ENCODE measurements around the gene KRT34. TPM values are rescaled to one million over a fixed set of nuclear protein-coding genes. Genes with fewer than 3 reads are reported as not detected.

The KRT34 gene
- total RNA-seq, 1 experiment from 2014 or later: 5.1 TPM

- no peaks in the 10 kb centered on the region for H3K79me2 ChIP-seq (ENCODE audit: low read length)
- H2AFZ ChIP-seq (ENCODE audit: low read length): no peak overlapping the region
- H3K4me2 ChIP-seq (ENCODE audit: low read length): no peak overlapping the region
- no TSS peak for BruUV-seq (replicated peaks)
- H3K27ac ChIP-seq (ENCODE audit: low read length): peak overlapping the region; percentile 33
- H3K36me3 ChIP-seq (ENCODE audit: low read depth, low read length): no peaks in the 10 kb centered on the region
- H3K4me1 ChIP-seq (ENCODE audit: insufficient read depth, low read length): peaks cover 28% of the 10 kb centered on the region
- H3F3A ChIP-seq (ENCODE audit: low read length, unreplicated experiment): no peaks in the 10 kb centered on the region
- H4K20me1 ChIP-seq (ENCODE audit: low read length): no peaks in the 10 kb centered on the region
- H3K9me2 ChIP-seq (replicated peaks; ENCODE audit: low read length): no peaks in the 10 kb centered on the region
- no peak overlapping the region for H3K9ac ChIP-seq (ENCODE audit: low read length)
- H3K4me3 ChIP-seq (ENCODE audit: low read length): no peak overlapping the region
- intact Hi-C loops (cut with micrococcal nuclease): no loop called here
- no peaks in the 10 kb centered on the region for H3K9me3 ChIP-seq (ENCODE audit: low read length)
- peak; percentile 32 for ATAC-seq
- peak; percentile 39 for DNase-seq
- ChIA-PET POLR2A (ENCODE audit: unreplicated experiment) (no interaction called here), CTCF (no interaction called here)
- TF ChIP-seq CTCF (conservative IDR thresholded peaks at IDR 0.05; ENCODE audit: low read depth, low read length): no peak
- TF ChIP-seq EZH2 (IDR thresholded peaks at IDR 0.05; ENCODE audit: low read length, unreplicated experiment): no peak
- TF ChIP-seq EZH2phosphoT487 (IDR thresholded peaks at IDR 0.05; ENCODE audit: borderline replicate concordance, low read length): no peak
- H3K27me3 ChIP-seq (ENCODE audit: low read length): no peaks in the 10 kb centered on the region
These were observed 4.6 kb downstream of the KRT34 start for GRCh38 chr17:41377546-41377945.

- Histone ChIP-seq H3K79me2 (ENCODE audit: low read length) (no peaks in the 10 kb centered on the region), H4K20me1 (ENCODE audit: low read length) (no peaks in the 10 kb centered on the region), H3K4me1 (ENCODE audit: insufficient read depth, low read length) (no peaks in the 10 kb centered on the region; the same call in 1 of the 2 replicates), H3K36me3 (ENCODE audit: low read depth, low read length) (no peaks in the 10 kb centered on the region), H3K4me2 (ENCODE audit: low read length) (no peak within 1 kb of the TSS), H3K9me2 (replicated peaks; ENCODE audit: low read length) (no peaks in the 10 kb centered on the region), H3K9ac (ENCODE audit: low read length) (no peak within 1 kb of the TSS), H3K27me3 (ENCODE audit: low read length) (no peaks in the 10 kb centered on the region), H3K4me3 (ENCODE audit: low read length) (no peak within 1 kb of the TSS), H2AFZ (ENCODE audit: low read length) (no peak within 1 kb of the TSS), H3K9me3 (ENCODE audit: low read length) (no peaks in the 10 kb centered on the region), H3F3A (ENCODE audit: low read length, unreplicated experiment) (no peaks in the 10 kb centered on the region), H3K27ac (ENCODE audit: low read length) (no peak within 1 kb of the TSS)
- no TSS peak for BruUV-seq (replicated peaks)
- ChIA-PET CTCF (no interaction called here), POLR2A (ENCODE audit: unreplicated experiment) (interaction anchor here (0.6 kb wide), 1 partner anchor 19 kb away, joined by 3 read pairs; no protein-coding TSS in a partner anchor)
- no peak for DNase-seq
- intact Hi-C loops (cut with micrococcal nuclease): no loop called here
- no peak for ATAC-seq
- TF ChIP-seq CTCF (conservative IDR thresholded peaks at IDR 0.05; ENCODE audit: low read depth, low read length): no peak
- no peak for TF ChIP-seq EZH2phosphoT487 (IDR thresholded peaks at IDR 0.05; ENCODE audit: borderline replicate concordance, low read length)
- no peak for TF ChIP-seq EZH2 (IDR thresholded peaks at IDR 0.05; ENCODE audit: low read length, unreplicated experiment)
These were observed 12.4 kb downstream of the KRT34 start, which contains the start of gene KRT33B for GRCh38 chr17:41369713-41370112. TSS of gene KRT33B (minus strand) at chr17:41369813. CDS start at chr17:41369750, 63 bp downstream.

GRCh38 chr17:41369023-41369422, 13.1 kb downstream of the KRT34 start:
- H3K27me3 ChIP-seq (ENCODE audit: low read length): no peaks in the 10 kb centered on the region

More at GRCh38 chr17:41369023-41369422, 13.1 kb downstream of the KRT34 start:
- no peak for DNase-seq
- Histone ChIP-seq H3K9ac (ENCODE audit: low read length) (no peak overlapping the region), H3K4me2 (ENCODE audit: low read length) (no peak overlapping the region), H3K9me3 (ENCODE audit: low read length) (no peaks in the 10 kb centered on the region), H3K4me3 (ENCODE audit: low read length) (no peak overlapping the region), H4K20me1 (ENCODE audit: low read length) (no peaks in the 10 kb centered on the region), H3K36me3 (ENCODE audit: low read depth, low read length) (no peaks in the 10 kb centered on the region), H3K27ac (ENCODE audit: low read length) (no peak overlapping the region), H3K4me1 (ENCODE audit: insufficient read depth, low read length) (no peaks in the 10 kb centered on the region; the same call in 1 of the 2 replicates), H3F3A (ENCODE audit: low read length, unreplicated experiment) (no peaks in the 10 kb centered on the region), H3K9me2 (replicated peaks; ENCODE audit: low read length) (no peaks in the 10 kb centered on the region), H3K79me2 (ENCODE audit: low read length) (no peaks in the 10 kb centered on the region), H2AFZ (ENCODE audit: low read length) (no peak overlapping the region)
- BruUV-seq (replicated peaks): no TSS peak
- POLR2A ChIA-PET (ENCODE audit: unreplicated experiment): interaction anchor here (0.6 kb wide), 1 partner anchor 18 kb away, joined by 3 read pairs; no protein-coding TSS in a partner anchor
- CTCF ChIA-PET: no interaction called here
- TF ChIP-seq EZH2phosphoT487 (IDR thresholded peaks at IDR 0.05; ENCODE audit: borderline replicate concordance, low read length): no peak
- no peak for TF ChIP-seq CTCF (conservative IDR thresholded peaks at IDR 0.05; ENCODE audit: low read depth, low read length)
- no peak for TF ChIP-seq EZH2 (IDR thresholded peaks at IDR 0.05; ENCODE audit: low read length, unreplicated experiment)
- intact Hi-C loops (cut with micrococcal nuclease): no loop called here
- no peak for ATAC-seq

All from PC-3 (cell line).